Stimulated activated CD4-positive, alpha-beta T cell treated with anti-CD3 and anti-CD28 coated beads, Interleukin-2, amount 100 ng/mL, for 48 hours (primary cell): Measurements from ENCODE around the gene C2CD2L.
"Not testable (repeated sequence)": the region's sequence is repeated elsewhere in the genome, so short reads cannot be mapped to it uniquely, and the experiment has no call there.

ENCODE experiments used
- DNase-seq, 2 donors: peaks; one replicate each; pipeline ENCODE4 v3.0.0-alpha.2; 2020

Gene C2CD2L

DNA sequence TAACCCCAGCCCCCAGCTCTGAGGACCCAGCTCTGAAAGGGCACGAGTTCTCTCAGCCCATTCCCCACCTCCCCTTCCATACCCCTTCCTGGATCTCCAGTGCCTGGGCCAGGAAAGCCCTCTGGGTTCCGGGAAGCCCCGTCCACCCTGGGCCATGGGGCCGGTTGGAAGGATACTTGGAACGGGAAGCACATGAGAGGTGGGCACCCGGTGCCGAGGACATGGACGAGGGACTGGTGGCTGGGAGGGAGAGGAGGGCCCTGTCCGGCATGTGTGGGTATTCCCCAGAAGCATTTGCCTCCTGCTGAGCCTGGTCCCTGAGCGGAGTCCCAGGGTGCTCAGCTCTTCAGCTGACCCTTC is 9.1 kb downstream of the C2CD2L start:
- DNase-seq = no peak

DNA sequence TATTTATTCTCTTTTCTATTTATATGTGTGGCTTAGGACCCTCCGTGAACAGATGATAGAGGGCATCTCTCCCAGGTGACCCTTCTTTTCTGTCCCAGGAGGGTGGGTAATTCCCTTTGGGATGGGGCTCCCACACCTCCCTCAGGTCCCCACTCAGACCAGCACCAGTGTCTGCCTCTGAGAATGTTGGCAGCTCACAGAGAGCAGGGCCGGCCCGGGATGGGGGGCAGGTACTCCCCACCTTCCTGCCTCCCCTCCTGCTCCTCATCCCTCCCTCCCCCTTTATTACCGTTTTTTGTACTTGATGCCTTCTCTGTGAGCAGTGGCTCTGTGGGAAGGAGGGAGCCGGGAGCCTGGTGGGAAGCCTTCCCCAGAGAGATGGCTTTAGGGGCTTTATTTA is 9.5 kb downstream of the C2CD2L start:
- no peak for DNase-seq

GRCh38 chr11:119117004-119117706 is 10.0 kb downstream of the C2CD2L start:
- DNase-seq = no peak

DNA sequence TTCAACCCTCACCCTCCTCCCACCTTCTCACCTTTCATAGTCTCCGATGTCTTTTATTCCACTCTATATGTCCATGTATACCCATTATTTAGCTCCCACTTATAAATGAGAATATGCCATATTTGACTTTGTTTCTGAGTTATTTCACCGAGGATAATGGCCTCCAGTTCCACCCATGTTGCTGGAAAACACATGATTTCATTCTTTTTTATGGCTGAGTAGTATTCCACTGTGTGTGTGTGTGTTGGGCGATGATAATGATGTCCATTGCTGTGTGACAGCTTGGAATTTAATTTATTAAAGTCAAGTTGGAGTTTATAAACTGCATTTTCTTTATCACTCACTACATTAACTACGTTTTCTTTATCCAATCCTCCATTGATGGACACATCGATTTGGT is 11.1 kb downstream of the C2CD2L start:
- no peak for DNase-seq

DNA sequence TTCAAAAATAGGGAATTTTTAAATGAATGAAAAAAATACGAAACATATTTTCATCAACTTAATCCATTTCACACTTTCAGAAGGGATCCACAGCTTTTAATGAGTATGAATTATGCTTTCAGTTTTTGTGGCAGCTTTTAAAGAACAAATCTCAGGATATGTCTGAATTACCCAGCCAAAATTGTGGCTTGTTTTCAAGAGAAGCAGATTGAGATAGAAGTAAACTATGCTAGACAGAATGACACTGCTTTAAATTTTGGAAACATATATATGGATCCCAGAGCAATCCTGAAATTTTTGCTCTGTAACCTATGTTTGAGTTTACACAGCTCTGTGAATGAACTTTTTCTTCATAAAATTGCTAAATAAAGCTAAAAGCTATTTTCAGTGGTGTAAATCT is 11.8 kb downstream of the C2CD2L start:
- DNase-seq = no peak

GRCh38 chr11:119120639-119121007 is 13.5 kb downstream of the C2CD2L start:
- DNase-seq = no peak

DNA sequence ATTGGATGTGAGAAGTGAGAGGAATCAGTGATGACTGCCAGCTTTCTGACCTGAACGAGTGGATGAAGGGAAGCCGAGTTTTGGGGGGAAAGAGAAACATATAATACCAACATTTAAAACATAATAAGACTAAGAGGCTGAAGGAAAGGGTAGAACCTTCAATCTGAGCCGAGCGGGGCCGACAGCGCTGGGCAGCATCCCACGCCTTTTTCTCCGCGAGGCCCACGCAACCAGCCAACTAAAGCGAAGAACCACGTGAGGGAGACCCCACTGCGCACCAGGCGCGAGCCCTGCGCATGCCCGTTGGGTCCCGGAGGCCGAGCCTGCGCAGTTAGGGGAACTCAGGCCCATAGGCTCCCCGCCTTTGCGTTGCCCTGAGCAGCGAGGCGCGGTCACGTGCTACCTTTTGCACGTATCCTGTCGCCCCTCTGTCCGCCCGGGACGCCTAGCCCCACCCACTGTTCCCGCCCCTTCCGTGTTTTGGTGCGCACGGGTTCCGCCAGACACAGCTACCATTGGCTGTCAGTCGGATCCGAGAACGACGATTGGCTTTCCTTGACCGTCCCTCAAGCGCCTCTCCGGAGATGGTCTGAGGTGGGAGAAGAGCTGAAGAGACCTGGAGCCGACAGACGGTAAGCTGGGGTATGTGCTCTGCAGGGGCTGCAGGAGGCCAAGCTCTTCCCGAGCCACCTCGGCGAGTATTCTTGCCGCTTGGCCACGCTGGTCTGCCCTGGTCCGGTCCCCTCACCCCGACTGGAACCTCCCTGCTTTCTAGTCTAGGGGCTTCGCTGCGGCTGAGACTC is 14.1 kb downstream of the C2CD2L start, which contains the start of gene HINFP:
Gene HINFP (plus strand): TSS at position 573 of the 803 bp plus-strand sequence. CDS start 5,365 bp downstream, outside the sequence.
- DNase-seq = peak; percentile 99 to 100

DNA sequence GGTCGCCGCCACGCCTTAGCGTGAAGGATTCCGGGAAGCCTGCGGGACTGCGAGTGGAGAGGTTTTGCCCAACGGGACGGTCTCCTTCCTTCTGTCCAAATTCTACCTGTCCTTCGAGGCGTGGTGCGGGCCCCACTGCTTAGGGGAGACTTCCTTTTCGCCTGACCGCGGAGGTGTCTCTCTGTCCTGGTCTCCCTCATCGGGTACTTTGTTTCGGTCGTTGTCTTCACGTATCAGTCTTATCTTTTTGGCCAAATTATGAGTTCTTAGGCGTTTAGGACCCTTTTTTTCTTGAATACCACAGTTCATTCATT is 14.6 kb downstream of the C2CD2L start:
- DNase-seq = no peak

DNA sequence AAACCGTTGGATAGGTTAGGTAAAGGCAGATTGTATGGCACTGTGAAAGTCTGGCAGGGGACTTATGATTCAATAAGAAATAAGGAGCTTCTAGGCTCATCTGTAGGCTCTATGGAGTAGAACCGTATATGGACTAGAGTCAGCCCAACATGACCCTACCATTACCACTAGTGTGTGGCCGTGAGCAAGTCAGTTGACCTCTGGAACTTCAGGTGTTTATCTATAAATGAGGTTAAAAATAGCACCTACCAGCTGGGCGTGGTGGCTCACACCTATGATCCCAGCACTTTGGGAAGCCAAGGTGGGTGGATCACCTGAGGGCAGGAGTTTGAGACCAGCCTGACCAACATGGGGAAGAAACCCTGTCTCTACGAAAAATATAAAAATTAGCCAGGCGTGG is 18.7 kb downstream of the C2CD2L start:
- DNase-seq = no peak

GRCh38 chr11:119126675-119127268 is 19.6 kb downstream of the C2CD2L start:
- DNase-seq = no peak

- DNase-seq = no peak
Observed at GRCh38 chr11:119130662-119131061, 23.5 kb downstream of the C2CD2L start.

GRCh38 chr11:119134389-119134978 is 27.3 kb downstream of the C2CD2L start:
- DNase-seq = no peak

- not testable (repeated sequence) for DNase-seq
Observed at GRCh38 chr11:119139276-119139675, 32.1 kb downstream of the C2CD2L start.

GRCh38 chr11:119144825-119145486 is 37.8 kb downstream of the C2CD2L start:
- no peak for DNase-seq

DNA sequence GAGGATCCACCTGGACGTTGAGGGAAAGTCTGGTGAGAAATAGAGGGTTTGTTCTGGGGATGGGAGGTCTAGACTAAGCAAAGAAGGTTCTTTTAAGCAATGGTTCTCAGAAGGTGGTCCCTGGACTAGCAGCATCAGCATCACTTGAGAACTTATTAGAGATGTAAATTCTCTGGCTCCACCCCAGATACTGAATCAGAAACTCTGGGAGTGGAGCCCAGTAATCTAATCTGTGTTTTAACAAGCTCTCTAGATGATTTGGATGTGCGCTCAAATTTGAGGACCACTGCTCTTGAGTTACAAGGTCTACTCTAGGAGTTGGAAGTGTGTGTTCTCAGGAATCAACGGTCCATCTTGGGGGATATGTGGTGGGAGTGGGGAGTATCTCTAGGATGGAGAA is 38.4 kb downstream of the C2CD2L start:
- DNase-seq = no peak

- no peak for DNase-seq
Observed at GRCh38 chr11:119147604-119148333, 40.6 kb downstream of the C2CD2L start.

DNA sequence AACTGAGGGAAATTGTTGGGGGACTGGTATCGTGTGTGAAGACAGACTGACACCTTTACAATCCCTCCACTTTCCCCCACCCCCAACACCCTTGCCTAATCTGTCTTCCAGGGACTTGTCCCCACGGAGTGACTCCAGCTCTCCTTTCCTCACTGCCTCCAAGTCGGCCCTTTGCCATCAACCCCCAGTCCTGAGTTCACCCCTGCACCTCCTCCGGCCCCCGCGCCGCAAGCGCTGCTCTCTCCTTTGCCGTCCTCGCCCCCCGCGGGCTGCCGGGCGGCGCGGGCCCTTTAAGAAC is 41.5 kb downstream of the C2CD2L start:
- no peak for DNase-seq

- no peak for DNase-seq
Observed at GRCh38 chr11:119149018-119149785, 42.1 kb downstream of the C2CD2L start, which contains the start of gene ABCG4. Gene ABCG4, plus strand, starts transcription at chr11:119149052. Its CDS starts 914 bp downstream, at chr11:119149966.

DNA sequence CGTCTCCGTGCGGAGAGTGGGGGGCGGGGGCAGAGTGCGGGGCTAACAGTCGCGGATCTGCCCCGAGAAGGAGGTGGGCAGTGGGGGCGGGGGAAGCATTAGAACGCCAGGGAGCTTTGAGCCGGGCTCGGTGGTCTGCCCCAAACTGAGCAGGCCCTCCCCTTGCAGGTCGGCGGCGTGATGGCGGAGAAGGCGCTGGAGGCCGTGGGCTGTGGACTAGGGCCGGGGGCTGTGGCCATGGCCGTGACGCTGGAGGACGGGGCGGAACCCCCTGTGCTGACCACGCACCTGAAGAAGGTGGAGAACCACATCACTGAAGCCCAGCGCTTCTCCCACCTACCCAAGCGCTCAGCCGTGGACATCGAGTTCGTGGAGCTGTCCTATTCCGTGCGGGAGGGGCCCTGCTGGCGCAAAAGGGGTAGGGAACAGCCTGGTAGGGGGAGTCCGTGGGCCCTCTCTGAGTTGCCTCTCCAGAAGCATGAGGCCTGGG is 42.7 kb downstream of the C2CD2L start:
- DNase-seq = no peak

DNA sequence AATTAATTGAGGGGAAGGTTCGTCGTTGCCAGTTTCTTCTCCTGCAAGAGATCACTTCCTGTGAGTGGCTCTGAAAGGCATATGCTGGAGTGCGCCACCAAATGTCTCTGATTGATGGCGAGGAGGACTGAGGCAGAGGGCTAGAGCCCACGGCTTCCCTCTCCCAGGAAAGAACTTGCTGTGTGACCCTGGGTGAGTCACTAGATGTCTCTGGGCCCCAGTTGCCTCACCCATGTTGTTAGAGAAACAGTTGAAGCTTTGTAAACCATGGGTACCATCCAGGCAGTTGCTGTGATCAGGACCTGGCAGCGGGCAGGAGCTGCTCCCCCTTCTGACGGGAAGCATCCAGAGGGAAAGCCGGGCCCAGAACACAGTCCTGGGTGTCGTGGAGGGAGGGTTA is 44.9 kb downstream of the C2CD2L start:
- DNase-seq = no peak

DNA sequence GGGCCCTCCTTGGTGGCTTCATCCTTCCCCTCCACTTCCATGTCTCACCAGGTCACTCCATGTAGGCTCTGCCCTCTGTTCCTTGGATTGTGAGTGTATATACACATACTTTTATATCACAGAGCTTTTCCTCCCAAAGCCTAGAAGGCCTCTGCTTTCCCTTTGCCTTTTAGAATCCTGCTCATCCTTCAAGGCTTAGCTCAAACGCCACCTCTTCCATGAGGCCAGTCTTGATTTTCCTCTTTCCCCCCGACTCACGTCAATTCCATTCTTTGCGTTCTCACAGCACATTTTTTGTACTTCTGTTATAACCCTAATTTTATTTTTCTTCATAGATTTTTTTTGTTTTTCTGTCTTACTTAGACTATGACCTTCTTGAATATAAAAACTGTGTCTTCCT is 45.5 kb downstream of the C2CD2L start:
- no peak for DNase-seq
